H1 (cell line): ENCODE data around the gene DIPK1A. TPM values are rescaled to one million over a fixed set of nuclear protein-coding genes. Genes with fewer than 3 reads are reported as not detected.

Source experiments
- CBX5 ChIP-seq: fragments of 300-800, 300-1000 bp; sonication (generic); IDR thresholded peaks from 2 replicates; pipeline ENCODE4 v1.7.1; 2016; ENCODE audit warnings: antibody characterized with exemption, low read length, low read depth
- CHD7 ChIP-seq: fragments of 300-600 bp; sonication (generic); IDR thresholded peaks from 2 replicates; pipeline ENCODE4 v1.7.1; 2012; ENCODE audit warnings: low read length, moderate library complexity, mild to moderate bottlenecking, inconsistent platforms; ENCODE audit not compliant: insufficient replicate concordance
- MAFK ChIP-seq: IDR thresholded peaks from 2 replicates; pipeline ENCODE4 v1.6.1; 2012; ENCODE audit warnings: low read depth, mild to moderate bottlenecking, improper control_type of control experiment, low read length
- NANOG ChIP-seq: IDR thresholded peaks from 2 replicates; pipeline ENCODE4 v1.6.1; 2011; ENCODE audit warnings: low read length, low read depth, mild to moderate bottlenecking, inconsistent platforms; ENCODE audit not compliant: insufficient read depth, poor library complexity, severe bottlenecking
- POLR2AphosphoS5 ChIP-seq: IDR thresholded peaks from 2 replicates; pipeline ENCODE4 v1.6.1; 2011; ENCODE audit warnings: low read depth, low read length
- RFX5 ChIP-seq: IDR thresholded peaks from 2 replicates; pipeline ENCODE4 v1.6.1; 2011; ENCODE audit warnings: low read depth, low read length, improper control_type of control experiment, borderline replicate concordance
- RXRA ChIP-seq: IDR thresholded peaks from 2 replicates; pipeline ENCODE4 v1.6.1; 2011; ENCODE audit warnings: low read depth, mild to moderate bottlenecking, low read length, moderate library complexity; ENCODE audit not compliant: insufficient read depth
- SIX5 ChIP-seq: IDR thresholded peaks from 2 replicates; pipeline ENCODE4 v1.6.1; 2011; ENCODE audit warnings: mild to moderate bottlenecking, low read depth, low read length
- SRF ChIP-seq: IDR thresholded peaks from 2 replicates; pipeline ENCODE4 v1.6.1; 2011; ENCODE audit warnings: mild to moderate bottlenecking, low read depth, low read length, moderate library complexity
- TCF12 ChIP-seq: IDR thresholded peaks from 2 replicates; pipeline ENCODE4 v1.6.1; 2011; ENCODE audit warnings: low read depth, mild to moderate bottlenecking, low read length
- TEAD4 ChIP-seq: IDR thresholded peaks from 2 replicates; pipeline ENCODE4 v1.6.1; 2012; ENCODE audit warnings: low read depth, low read length, inconsistent platforms, mixed read lengths
- polyA plus RNA-seq, 7 experiments: library from polyadenylated mRNA; depleted of rRNA in 3 of 7; stranded (reverse) in 5 of 7; unstranded in 2 of 7; fragments of >200 nt in 5 of 7; fragments of 200-250 nt in 2 of 7; gene quantifications; 1 replicate in 5 of 7; 2 replicates in 1 of 7; 4 replicates in 1 of 7; pipeline versions ENCODE4 v1.2.1 to v1.2.3, GENCODE V29; 2011 to 2013; ENCODE audit warnings: missing spikeins in 2 of 7, mixed read lengths in 2 of 7
- total RNA-seq: library from RNA; stranded (reverse); fragmentation: NEBNext Ultra II Directional; extraction: Animal tissue kit (Norgen Biotek cat#: 25700); gene quantifications from 2 replicates; pipeline ENCODE4 v1.2.1, GENCODE V29; 2021

DIPK1A gene
- total and polyA plus RNA-seq, 2 of the 8 experiments (the other 6 are each of a cell fraction or from before 2014, with no cell fraction given), result 2.5 to 5.0 TPM

- TF ChIP-seq CHD7 (no peak), SIX5 (no peak), TEAD4 (no peak), RXRA (no peak), TCF12 (no peak), SRF (no peak), MAFK (no peak), NANOG (no peak), POLR2AphosphoS5 (no peak), CBX5 (no peak), RFX5 (no peak)
Measured at GRCh38 chr1:92817137-92817697, 144.0 kb downstream of the DIPK1A start (continued).
